Measurements from ENCODE around the gene ZNF700.

- TF ChIP-seq ZNF341 (tag by site-specific recombination; IDR thresholded peaks at IDR 0.05; ENCODE audit: low read depth) (no peak), SETDB1 (IDR thresholded peaks at IDR 0.05; ENCODE audit: insufficient read length, low read length) (no peak), CTCF (tag by site-specific recombination; IDR thresholded peaks at IDR 0.05) (no peak), ZBTB26 (tag by site-specific recombination; optimal IDR thresholded peaks at IDR 0.05) (no peak), ZBTB8A (tag by site-specific recombination; IDR thresholded peaks at IDR 0.05) (no peak), BCL11B (tag by site-specific recombination; IDR thresholded peaks at IDR 0.05; ENCODE audit: low read depth) (no peak)
Measured at GRCh38 chr19:11880598-11880997, 44.3 kb upstream of the ZNF700 start.
